NCI-H2227 treated with DMSO at 0.1 percent for 48 hours (cell line): ENCODE data around the gene KCNK6.

Source experiments
- DNase-seq: peaks from one replicate; lab custom pipeline; 2025; lab: John Stamatoyannopoulos, UW

KCNK6 gene

DNA sequence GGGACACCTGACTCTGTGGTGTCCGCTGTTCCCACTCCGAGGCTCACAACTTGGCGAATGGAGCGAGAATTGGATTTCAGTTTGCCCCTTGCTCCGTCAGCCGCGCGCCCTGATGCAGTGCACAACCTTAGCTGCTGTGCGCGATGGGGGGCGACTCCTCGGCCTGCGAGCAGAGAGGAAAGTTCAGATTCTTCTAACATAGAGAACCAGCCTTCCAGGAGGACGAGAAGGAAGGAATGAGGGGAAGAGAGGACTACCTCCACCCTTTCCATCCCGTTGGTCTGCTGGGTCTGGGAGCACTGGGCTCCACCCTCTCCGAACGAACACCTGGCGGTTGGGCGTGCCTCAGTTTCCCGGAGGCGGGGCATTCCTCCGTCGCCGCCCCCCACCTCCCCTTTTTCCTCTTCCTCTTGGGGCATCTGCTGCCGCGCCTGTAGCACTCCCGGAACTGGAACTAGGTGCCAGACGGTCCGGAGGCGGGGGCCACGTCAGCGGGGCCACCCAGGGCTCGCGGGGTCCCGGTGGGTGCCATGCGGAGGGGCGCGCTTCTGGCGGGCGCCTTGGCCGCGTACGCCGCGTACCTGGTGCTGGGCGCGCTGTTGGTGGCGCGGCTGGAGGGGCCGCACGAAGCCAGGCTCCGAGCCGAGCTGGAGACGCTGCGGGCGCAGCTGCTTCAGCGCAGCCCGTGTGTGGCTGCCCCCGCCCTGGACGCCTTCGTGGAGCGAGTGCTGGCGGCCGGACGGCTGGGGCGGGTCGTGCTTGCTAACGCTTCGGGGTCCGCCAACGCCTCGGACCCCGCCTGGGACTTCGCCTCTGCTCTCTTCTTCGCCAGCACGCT is at the start of gene KCNK6:
Gene KCNK6, plus strand, starts transcription at position 425 of the 838 bp plus-strand sequence. Its CDS starts 106 bp downstream, at position 531.
- peak; percentile 74 for DNase-seq

DNA sequence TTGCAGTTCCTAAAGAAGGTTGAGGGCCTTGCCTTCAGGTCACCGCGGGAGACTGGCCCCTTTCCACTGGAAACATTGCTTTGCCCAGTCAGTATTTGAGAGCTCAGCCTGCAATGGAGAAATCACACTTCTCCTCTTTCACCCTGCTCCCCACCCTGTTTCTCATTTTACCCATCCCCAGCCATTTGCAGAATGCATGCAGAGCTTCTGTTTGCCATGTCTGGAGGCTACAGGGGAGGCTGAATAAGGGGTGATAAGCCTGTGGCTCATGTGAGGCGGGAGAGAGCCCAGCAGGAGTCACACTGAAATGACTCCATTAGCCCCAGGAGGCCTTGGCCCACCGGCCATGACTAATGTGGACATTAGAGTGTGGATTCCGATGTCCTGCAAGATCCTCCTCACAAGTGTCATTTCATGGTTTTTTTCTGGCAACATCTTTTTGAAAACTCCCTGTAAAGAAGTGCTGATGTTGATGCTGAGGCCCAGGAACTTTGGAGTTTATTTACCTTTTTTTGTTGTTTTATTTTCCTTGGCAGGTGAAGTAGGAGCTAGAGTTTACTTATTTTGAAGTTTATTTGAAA is 49.0 kb upstream of the KCNK6 start:
- peak; percentile 88 for DNase-seq

DNA sequence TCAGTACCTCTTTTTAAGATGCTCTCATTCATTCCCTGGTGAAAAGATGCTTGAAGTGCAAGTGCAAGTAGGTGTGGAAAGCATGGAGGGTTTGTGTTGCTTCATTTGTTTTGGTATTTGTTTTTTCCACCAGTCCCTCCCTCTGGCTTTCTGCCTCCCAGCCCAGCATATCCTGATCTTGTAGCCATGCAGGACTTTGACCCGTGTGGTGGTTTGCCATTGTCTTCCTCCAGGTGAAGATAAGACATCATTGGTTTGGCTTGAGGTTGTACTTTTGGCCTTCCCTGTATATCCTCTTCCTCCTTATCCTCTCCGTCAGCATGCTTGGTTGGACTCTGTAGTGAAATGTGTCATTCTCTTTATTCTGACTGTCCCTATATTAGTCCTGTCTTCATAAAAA is 46.1 kb upstream of the KCNK6 start:
- DNase-seq = no peak

DNA sequence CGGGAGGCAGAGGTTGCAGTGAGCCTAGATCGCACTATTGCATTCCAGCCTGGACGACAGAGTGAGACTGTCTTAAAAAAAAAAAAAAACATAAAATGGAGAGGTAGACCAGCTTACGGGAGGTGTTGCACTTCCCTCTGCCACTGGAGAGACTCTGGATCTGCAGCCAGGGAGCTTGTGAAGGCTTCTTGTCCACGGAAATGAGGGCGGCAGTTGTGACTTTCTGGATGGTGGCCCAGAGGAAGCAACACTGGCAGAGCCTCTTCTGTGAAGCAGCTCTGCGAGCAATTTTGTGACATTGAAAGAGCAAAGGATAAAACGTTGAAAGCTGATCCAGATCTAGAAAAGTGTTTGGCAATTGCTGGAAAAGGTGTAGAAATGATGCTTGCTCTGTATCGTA is 44.9 kb upstream of the KCNK6 start:
- no peak for DNase-seq

DNA sequence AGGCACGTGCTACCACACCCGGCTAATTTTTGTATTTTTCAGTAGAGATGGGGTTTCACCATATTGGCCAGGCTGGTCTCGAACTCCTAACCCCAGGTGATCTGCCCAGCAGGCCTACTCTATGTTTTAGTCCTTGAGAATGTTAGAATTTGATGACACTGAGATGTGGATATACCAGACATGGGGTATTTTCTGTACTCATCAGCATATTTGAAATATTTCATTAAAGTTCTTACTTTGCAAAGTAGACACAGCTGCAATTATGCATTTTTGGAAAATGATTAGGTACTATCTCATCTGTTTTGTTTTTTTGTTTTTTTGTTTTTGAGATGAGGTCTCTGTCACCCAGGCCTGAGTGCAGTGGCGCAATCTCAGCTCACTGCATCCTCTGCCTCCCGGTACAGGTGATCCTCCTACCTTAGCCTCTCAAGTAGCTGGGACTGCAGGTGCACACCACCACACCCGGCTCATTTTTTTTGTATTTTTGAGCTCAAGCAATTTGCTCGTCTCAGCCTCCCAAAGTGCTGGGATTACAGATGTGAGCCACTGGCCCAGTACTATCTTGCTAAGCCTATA is 42.6 kb upstream of the KCNK6 start:
- DNase-seq = no peak

DNA sequence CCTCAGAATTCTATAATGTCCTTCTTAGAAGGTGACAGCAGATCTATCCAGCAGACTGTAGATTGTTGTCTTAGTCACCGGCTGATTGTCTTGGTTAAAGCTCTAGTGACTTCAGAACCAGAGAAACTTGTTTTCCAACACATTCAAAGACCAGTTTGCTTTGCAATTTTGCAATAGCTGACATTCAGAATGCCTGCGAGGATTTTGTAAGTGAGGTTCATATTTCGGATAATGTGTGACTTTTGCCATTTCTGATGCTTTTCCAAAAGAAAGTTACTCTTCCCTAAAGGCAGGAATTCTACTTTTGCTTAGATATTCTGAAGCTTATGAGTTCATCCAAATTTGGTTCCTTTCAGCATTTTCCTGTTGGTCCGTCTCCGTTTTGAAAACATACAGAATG is 42.1 kb upstream of the KCNK6 start:
- no peak for DNase-seq

DNA sequence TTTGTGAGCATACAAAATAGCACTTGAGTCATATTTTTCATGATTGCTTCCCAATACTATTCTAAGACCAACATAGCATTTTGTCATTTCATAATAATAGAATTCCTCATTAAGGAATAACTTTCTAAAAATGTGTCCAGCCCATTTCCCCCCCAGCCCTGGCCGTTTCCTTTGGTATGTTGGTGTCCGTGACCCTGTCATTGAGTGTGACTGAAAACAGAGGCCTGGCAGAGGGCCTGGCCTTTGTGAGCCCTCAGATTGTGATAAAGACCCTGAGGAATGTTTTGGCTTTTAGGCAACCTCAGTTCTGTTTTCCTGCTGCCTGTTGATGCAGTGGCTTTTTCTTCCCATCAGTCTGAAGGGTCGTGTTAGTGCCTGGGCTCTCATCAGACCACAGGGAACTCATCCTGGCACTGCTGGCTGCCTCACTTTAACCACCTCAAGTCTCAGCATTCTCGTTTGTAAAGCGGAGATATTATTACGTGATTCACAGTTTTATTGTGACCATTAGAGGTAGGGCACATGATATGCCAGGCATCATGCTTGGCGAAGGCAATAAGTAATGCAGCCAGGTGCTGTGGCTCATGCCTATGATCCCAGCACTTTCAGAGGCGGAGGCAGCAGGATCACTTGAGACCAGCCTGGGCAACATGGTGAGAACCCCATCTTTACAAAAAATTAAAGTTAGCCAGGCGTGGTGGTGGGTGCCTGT is 41.5 kb upstream of the KCNK6 start:
- DNase-seq = peak; percentile 32

DNA sequence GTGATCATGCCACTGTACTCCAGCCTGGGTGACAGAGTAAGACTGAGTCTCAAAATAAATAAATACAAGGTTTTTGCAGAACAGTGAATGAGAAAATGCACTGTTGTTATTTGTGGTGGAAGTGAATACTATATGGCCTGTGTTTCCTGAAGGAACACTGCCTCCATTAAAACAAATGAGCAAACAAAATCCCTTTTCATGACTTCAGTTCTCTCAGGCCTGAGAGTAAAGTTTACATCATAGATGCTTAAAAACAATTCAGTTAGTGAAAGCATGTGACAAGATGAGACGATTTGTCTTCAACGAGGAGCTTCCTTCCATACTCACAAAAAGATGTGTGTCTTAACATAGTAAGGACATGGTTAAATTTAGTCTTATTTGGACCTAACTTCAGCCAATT is 40.9 kb upstream of the KCNK6 start:
- no peak for DNase-seq

DNA sequence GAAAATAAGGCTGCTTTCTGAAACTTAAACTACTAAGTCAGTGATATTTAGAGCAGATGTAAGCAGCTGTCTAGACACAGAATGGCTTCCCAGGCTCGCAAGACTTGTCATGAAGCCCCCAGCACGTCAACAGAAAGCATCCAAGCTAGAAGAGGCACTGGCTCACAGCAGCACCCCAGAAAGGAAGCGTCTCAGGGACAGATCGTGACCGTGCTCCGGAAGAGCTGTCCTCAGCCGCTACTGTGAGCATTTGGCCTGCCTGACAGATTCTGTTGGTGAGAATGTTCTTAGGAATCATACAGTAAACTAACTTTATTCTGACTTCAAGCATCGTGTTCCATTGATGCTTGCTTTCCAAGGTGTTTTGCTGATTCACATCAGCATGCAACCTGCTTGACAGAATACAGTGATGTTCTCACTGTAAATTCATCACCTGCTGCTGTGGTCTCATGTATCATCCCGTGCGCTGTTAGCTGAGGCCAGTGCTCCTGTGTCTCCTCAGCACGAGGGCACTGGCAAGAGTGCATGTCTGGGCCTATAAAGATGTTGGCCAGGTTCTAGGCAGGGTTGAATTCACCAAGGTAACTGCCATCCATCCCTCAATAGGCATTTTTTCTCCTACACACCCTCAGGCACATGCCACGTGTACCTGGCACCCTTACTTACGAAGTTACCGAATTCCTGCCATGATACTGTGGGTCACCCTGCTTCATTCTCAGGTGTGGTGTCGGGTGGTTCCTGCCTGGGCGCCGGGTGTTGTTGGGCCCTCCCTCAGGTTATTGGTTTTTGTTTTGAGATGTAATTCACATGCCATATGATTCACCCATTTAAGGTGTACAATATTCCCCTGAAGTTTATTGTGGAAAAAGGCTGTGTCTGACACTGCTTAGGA is 39.4 kb upstream of the KCNK6 start:
- DNase-seq = no peak

DNA sequence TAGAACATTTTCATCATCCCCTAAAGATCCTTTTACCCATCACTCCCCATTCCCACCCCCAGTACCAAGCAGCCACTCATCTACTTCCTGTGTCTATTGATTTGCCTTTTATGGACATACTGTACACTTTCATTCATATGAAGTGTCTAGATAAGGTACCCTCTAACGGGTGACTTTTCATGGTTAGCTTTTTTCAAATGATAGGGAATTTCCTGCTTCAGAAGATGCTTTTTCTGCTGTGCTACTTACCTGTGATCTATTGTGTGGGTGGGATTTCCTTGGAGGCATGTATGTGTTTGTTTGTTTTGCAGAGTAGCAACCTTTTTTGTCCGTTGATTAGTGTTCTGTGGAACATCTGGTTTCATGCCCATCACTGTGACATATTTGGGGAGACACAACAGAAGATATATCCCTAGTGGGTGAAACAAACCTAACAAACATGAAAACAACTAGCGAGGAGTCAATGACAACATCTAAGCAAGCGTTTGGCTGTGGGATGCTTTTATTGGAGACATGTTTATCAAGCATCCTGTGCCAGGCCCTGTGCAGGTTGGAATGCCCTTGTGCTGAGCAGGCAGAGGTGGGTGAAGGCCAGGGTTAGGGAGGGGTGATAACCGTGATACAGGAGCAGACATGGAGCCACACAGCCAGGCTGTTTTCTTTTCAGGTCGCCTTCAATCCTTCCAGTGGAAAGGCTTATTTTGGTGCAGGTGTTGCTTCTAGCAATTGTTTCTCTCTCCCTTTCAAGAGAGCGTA is 37.7 kb upstream of the KCNK6 start:
- DNase-seq = no peak

DNA sequence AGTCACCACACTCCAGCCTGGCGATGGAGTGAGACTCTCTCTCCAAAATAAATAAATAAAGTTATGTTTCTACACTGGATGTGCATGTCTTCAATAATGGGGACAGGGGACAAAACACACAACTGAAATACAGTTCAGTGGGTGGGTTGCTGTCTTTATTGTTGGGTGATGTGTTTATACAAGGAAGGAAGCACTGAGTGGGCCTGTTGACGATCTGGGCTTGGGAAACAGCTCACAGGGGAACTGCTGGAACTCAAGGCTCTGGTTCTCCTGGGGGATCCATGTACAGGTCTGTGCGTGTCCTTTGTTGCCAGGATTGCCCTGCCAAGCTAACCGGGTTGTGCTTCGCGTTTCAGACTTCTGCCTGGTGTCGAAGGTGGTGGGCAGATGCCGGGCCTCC is 36.4 kb upstream of the KCNK6 start:
- no peak for DNase-seq

DNA sequence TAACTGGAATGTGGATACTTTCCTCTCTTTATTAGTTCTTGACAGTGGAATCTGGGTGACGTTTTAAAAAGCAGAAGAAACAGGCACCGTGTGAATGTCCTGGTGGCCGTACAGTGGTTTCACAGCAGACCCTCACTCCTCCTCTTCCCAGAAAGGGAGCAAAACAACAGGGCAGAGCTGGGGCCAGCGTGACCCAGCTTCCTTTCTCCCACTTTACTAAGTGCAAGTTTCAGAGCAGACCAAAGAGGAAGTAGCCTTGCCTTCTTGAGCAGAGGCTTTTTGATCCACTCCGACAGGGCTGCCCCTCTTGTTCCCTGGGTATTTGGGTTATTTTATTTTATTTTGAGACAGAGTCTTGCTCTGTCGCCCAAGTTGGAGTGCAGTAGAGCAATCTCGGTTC is 35.2 kb upstream of the KCNK6 start:
- DNase-seq = no peak

DNA sequence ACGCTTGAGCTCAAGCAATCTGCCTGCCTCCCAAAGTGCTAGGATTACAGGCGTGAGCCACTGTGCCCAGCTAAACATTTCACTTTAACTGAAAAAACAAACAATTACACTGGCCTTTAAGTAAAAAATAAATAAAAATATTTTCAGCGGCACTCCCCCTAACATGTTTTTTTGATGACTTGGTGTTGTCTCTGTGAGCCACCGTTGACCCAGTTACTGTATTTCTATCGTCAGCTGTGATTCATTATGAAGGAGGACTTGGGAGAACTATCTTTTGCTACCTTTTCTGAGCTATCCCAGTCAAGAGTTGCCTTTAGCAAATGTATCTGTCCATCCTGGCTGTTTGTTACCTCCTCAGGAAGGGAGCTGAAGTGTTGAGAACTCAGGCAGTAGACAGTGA is 34.1 kb upstream of the KCNK6 start:
- DNase-seq = no peak

DNA sequence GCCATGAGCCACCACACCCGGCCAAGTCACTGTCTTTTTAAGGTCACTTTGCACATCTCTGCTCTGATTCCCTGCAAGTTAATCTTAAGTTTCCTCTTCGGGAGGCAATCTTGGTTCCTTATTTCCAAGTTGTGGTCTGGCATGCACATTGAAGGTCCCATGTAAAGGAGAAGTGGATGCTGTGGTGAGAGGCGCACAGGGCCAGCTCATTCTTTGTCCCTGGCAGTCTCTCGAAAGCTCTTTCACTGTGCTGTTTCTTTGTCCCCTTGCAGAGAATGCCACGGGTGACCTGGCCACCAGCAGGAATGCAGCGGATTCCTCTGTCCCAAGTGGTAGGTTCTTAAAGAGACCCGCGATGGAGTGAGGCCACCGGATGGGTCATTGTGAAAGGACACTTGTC is 32.0 kb upstream of the KCNK6 start:
- DNase-seq = no peak

DNA sequence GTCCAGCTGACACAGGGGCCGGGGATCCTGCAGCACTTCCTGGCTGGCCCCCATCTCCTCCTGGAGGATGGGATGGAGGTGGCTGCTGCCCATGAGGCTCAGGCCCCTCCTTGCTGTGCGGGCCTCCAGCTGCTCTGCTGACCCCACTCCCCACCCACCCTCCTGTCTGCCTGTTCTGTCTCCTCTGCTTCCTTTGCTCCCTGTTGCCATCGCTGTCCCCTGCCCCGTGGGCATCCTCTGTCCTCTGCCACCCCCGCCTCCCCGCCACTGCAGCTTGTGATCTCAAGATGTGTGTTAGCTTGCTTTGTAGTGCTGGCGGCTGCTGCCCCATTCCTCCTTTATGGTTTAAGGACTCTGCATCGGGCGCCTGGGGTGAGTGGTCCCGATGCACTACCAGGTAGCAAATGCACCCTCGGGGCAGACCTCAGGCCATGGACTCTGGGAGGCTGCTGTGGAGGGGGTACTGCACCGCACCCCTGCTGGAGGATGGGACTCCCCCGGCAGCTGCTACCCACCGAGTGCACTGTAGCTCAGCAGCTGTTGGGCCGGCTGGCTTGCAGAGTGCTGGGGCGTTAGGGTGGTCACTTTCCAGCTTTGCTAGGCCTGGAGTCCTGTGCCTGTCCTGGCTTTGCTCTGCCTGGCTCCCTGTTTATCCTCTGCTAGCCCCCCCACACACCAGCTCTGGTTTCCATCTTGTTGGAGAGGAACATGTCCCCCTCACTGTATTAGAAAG is 31.4 kb upstream of the KCNK6 start:
- DNase-seq = no peak

DNA sequence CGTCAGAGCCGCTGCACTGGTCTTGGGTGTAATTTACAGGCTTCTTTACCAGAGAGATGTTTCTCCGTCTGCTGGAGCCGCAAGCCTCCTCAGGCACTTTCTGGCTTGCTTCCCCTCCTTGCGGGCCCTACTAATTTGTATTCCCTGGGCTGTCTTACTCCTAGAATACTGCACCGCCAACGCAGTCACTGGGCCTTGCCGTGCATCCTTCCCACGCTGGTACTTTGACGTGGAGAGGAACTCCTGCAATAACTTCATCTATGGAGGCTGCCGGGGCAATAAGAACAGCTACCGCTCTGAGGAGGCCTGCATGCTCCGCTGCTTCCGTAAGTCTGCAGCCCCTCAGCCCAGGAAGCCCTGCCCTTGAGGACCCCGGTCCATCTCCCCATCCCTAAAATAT is 29.7 kb upstream of the KCNK6 start:
- no peak for DNase-seq

DNA sequence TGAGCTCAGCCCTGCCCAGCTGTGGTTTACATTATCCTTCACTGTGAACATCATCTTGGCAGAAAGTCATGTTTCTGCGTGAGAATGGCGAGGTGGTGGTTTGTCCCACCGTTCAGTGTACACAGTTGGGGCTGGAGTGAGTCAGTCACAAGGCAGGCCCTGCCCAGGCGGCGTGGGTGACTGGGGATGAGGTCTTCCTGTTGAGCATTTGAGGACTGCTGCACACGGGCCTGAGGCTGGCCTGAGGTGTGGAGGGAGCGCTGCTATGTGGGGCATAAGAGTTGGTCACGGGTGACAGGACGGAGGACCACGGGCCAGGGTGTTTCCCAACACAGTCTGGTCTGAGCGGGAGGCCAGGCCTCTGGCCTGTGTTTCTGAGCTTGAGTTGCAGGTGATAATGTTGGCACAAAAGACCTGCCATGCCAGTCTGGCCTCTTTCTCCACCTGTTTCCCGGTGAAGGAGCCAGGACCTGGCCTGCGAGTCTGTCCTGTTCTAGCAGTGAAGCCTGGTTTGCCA is 29.0 kb upstream of the KCNK6 start:
- no peak for DNase-seq

DNA sequence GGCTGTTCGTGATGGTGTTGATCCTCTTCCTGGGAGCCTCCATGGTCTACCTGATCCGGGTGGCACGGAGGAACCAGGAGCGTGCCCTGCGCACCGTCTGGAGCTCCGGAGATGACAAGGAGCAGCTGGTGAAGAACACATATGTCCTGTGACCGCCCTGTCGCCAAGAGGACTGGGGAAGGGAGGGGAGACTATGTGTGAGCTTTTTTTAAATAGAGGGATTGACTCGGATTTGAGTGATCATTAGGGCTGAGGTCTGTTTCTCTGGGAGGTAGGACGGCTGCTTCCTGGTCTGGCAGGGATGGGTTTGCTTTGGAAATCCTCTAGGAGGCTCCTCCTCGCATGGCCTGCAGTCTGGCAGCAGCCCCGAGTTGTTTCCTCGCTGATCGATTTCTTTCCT is 27.8 kb upstream of the KCNK6 start:
- no peak for DNase-seq

DNA sequence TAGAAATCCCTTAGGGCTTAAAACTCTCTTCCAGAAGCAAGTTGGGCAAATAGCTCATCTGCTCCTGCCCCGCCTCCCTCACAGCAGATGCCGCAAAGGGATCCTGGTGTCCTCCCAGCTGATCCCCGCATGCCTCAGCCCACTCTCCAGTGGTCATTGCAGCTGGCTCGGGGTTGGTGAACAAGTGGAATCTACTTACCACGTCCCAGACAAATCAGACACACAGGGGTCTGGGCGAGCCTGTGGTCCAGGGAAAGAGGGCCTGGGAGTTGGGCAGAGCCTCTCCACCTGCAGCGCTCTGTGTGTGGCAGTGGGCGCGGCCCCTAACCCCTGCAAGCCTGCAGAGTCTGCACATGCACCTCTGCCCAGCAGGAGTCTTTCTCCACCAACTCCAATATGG is 26.4 kb upstream of the KCNK6 start:
- no peak for DNase-seq

DNA sequence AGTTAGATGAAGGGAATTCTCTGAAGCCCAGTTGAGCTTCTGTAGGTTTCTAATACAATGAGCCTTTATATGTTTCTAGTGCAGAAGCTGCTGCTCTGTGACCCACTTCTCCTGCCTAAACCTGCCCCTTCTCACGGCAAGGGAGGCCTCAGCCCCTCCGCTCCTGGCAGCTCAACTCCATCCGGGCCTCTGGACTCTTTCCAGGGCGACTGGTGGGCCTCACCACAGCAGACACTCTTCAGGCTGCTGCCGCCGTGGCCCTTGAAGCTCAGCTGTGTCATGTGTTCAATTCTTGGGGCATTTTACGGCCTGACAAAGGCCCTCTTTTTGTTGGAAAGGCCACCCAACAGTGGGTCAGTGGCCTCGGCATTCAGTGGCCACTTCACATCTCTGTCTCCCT is 25.6 kb upstream of the KCNK6 start:
- DNase-seq = no peak
